HL-60/S4 treated with retinoic acid at 250 ng/mL for 4 days and 3 days (cell line): ENCODE measurements around the gene KCNK2.
"Not testable (repeated sequence)": the region's sequence is repeated elsewhere in the genome, so short reads cannot be mapped to it uniquely, and the experiment has no call there.

Experiments used
- in situ Hi-C: fragments of 300-500 bp; cut with MboI; formaldehyde crosslinking; loops from 2 replicates; pipeline ENCODE4 v1.7.0; 2022; ENCODE audit warnings: low sequenced_read_pairs

The KCNK2 gene

DNA sequence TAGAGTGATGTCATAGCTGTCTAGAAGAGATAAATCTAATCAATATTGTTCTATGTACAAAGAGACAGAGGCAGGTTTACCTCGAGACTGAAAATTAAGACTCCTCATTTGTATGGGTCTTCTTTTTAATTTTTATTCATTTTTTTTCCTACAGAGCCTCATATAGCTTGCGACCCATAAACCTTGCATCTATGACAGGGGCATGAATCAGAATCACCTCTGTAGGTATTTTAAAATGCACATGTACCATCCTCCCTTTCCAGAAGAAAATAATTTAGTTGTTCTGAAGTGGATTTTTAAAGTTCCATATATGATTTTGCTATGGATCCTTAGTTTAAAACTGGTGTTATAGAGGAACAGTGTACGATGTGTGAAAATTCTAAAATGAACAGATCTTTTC, 64.5 kb downstream of the KCNK2 start:
- in situ Hi-C loops, result no loop called here

DNA sequence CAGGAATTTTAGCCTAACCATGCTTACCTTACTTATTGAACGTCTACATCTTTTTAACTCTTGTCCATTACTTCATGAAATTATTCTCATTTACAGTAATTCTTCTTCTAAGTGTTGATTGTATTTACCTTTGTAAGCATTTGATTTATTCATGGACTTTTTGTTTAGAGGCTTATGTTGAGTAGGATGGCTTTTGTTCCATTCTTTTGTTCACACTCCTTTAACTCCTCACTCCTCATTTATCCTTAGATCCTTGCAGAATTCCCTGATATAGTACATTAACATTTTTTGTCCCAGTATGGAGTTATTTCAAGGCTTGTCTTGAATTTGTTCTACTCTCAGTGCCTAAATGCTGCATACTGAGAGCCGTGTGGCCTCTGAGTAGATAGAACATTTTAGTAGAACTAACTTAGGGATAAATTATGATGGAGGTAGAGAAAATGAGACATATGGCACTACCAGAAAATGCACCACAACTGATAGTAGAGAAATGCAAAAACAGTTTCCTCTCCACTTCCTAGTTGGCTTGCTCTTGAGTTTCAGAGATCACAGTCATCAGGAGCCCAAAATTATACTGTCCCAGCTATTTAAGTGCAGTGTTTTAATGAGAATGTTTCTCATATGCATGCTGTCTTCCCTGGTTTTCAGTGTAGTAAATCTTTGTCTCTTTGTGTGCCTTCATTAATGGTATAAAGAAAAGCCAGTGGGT, 69.5 kb downstream of the KCNK2 start:
- in situ Hi-C loops, result no loop called here

DNA sequence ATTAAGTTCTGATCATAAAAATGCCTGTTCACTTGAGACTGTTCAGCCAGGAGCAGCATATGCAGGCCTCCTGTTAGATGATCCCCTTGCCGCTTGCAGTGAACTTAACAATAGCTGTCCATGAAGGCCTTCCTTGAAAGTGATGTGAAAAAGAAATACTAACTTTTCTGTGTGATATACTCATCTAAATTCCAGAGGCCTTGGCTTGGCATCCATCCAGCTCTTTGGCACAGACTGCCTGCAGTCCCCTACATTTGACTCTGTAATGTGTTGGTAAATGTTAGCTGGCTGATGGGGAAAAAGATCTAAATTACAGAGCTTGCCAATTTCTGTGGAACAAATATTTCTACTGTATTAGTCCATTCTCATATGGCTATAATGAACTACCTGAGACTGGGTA, 73.7 kb downstream of the KCNK2 start:
- in situ Hi-C loops, result no loop called here

DNA sequence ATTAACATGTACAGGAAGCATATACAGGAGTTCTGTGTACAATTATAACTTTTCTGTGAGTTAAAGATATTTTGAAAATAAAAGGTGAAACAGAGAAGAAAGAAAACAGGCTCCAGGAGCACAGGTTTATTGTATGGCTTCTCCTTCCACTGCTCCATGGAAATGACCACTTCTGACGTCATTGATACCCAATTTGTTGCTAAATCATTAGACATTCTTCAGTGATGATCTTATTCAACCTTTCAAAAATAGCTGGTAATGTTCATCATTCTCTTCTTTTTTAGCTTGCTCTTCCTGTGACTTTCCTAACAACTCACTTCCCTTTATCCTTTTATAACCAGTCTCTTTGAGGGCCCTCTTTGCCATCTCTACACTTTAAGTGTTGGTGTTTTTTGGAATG, 77.8 kb downstream of the KCNK2 start:
- in situ Hi-C loops, result no loop called here

DNA sequence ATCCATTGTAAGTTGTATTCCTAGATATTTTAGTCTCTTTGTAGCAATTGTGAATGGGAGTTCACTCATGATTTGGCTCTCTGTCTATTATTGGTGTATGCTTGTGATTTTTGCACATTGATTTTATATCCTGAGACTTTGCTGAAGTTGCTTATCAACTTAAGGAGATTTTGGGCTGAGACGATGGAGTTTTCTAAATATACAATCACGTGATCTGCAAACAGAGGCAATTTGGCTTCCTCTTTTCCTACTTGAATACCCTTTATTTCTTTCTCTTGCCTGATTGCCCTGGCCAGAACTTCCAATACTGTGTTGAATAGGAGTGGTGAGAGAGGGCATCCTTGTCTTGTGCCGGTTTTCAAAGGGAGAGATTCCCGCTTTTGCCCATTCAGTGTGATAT, 80.6 kb downstream of the KCNK2 start:
- in situ Hi-C loops, result not testable (repeated sequence)

DNA sequence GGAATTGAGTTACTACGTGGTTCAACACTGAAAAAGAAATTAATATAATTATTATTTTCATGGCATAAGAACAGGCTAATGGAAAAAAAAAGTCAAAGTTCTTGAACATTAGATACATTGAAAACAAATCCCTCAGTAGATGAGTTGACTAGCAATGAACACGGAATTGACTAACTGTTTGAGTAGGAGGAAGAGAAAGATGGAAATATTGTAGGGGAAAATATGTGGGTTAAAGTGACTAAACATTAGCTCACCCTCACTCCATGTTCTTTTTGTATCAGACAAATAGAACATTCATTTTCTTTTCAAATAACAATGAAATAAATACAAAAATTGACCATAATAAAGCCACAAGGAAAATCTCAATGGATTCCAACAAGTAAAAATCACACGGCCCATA, 84.3 kb downstream of the KCNK2 start:
- in situ Hi-C loops, result no loop called here

DNA sequence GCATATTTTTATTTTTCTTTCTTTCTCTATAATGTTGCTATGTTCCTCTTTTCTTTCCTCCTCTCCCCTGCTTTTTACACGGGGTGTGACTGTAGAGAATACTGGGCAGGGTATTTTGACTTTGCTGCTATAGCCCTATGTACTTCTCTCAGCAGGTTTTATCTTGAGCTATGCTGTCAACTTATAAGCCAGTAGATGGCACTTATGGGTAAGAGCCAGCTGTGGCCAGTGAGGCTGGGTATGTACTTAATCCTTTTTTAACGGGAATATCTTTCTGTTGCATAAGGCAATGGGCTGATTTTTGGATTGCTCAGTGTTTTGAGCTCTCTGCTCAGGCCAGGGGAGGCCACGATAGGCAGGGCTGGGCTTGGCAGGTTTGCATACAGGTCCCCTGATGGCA, 99.0 kb downstream of the KCNK2 start:
- in situ Hi-C loops, result no loop called here

DNA sequence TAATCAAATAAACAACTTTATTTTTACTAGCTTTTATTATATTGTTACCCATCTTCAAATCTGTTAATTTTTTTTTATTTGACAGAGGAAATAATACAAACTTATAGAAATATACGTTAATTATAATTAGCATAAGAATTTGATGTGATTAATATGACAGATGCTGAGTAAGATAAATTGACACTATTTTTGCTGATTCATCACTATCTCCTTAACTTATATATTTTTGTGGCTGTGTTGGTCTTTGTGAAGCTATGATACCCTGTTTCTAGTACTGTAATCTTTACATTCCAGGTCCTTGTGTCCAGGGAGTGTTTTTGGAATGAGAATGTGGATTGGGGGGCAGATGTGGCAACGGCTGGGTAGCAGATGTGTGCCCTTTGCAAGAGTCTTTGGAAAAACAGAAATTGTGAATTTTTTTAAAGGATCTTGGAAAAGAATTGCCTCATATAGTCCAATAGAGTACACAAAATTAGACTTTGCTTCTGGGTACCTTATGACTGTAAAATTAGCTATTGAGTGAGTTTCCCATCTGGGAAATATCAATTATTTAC, 102.6 kb downstream of the KCNK2 start:
- in situ Hi-C loops, result no loop called here

DNA sequence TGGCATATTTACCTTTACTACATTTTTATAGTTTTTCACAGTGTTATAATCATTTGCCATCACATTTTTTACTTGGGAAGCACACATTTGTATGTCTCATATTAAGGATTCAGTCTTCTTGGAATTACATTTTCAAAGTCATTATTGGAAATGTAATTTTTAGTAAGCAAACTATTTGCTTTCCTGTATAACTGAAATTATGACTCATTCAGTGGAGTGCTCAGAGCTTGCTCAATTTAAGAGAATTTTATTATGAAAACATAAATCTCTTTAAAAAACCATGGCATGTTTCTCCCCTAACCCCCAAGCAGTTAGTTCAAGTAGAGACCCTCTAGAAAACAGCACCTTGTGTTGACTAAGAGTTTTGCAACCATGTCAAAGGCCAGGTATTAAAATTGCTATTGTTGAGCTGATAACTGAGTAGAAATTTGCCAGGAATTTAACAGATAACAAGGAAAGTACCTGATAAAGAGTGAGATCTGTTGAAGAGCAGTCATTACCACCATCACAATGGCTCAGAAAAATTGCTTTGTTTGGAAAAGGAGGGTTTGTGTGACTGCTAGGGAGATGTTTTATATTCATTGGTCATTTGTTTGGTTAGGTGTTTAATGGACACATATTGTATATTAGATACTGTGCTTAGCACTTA, 105.9 kb downstream of the KCNK2 start:
- in situ Hi-C loops, result no loop called here

DNA sequence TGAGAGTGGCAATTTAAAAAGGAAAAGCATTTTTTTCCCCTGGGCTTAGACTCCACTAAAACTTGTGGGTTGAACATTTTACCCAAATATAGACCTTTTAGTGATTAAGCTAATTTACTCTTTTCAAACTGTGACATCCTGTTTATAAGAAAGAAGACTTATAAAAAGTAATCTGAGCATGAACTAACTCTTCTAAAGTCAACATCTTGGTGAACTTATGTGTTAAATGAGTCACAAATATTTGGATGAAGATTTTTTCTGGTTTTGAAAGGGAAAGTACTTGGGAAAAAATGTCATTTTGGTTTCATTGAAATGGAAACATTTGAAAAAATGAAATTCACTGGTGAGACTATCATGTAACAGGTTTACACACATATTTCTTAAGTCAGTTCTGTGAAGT, 109.8 kb downstream of the KCNK2 start:
- in situ Hi-C loops, result no loop called here

DNA sequence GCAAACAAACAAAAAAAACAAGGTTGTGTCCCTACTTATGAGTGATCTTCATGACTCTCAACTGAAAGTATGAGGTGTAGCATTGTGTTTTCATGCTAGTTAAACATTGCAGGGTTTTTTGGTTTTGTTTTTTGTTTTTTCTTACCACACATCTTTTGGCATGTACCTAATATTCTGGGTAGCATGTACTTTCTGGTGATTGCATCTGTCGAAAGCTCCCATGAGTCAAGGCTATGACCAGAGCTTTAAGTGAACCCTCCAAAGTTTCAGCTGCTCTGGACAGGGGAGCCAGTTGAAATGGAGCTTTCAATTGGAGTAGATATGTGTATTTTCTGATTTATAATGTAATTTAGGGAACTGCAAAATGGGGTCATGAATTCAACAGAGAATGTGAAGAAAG, 115.5 kb downstream of the KCNK2 start:
- in situ Hi-C loops, result no loop called here

DNA sequence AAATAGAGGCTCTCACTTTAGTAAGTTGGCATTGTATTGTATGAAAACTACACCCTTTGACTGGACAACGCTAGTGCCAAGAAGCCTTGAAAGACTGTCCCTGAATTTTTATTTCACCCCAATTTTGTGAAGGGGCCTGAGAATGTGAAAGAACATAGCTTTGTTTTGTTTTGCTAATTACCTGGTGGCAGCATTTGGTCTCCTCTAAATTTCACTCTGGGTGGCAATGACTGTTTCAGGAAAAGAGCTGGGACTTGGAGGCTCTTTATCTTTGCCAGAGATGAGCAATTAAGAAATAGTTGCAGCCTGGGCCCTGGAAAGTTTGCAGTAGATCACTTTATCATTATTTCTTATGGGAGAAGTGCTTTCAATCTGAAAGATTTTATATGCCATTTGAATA, 117.6 kb downstream of the KCNK2 start:
- in situ Hi-C loops, result no loop called here

DNA sequence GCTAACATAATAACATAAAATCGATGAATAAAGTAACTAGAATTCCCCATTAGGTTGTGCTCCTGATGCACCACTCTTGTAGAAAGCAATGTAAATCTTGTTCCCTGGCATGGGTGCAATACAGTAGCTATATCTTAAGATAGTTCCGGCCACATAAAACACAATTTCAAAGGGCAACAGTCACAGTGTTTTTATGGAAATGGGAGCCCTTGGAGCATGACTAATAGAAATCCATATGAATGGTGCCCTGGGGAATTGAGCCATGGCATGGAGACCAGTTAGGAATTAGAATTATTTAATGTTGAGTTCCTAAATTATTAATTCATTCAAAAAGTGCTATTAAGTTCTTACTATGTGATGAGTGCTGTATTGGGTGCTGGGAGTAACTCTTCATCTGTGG, 118.7 kb downstream of the KCNK2 start:
- in situ Hi-C loops, result no loop called here

DNA sequence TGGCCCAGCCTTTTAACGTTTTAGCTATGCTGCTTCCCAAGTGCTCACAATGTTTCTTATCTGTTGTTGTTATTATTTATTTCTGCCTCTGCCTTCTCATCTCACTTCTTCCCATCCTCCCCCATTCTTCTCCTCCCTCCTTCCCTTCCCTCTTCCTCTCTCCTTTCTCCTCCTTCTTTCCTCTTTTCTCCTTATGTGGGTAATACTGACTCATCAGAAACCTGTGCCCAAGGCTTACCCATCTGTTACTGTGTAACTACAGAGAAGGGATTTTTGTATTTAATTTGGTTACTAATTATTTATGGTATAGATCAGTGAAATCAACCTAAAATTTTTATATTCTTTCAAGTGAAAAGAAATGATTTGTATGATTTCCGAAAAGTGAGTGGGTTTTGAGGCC, 120.3 kb downstream of the KCNK2 start:
- in situ Hi-C loops, result no loop called here

DNA sequence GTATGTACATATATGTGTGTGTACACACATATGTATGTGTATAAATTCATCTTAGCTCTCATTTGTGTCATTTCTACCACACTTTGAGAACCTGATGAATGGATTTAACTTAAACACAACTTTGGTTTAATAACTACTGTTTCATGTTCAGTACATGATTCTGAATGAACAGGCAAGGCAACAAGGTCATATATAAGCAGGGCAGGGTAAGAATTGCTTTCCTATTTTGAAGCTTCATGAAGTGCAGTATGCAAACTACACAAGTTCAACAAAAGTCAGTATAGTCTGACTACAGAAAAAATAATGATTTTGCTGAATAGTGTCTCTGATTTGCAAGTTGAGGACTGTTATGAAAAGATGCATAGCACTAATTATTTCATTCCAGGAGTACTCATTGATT, 127.6 kb downstream of the KCNK2 start:
- in situ Hi-C loops, result no loop called here

DNA sequence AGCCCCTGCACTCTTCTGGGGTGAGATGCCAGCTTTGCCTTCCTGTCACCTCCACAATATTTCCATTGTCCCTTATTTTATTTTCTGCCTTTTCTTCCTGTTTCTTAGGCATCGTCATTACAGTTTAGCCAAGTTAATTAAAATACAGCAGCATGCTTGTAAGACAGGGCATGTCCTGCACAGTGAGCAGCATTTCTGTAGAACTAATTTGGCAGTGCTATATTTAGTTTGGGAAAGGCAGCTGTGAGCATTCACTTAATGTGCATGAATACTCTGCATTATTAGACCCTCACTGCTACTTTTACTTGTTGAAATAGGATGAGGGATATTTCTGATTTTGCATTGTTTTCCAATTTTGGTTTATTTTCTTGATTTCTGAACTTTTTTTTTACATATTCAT, 133.3 kb downstream of the KCNK2 start:
- in situ Hi-C loops, result no loop called here

DNA sequence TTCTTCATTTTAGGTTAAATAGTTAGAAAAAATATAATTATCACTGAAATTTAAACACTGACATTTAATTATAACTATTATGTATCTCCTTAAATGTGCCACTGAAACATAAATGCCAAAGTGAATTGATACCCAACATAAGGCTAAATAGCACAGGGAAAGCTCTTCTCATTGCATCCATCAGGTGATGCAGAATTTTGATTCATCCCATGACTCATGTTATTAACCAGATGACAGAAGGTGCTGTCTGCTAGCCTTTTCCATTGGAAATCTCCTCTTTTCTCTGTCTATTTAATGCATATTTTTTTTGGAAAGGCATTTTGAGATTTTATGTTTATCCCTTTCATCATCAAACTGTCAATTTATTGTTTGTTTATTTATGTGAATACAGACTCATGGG, 136.8 kb downstream of the KCNK2 start:
- in situ Hi-C loops, result no loop called here

DNA sequence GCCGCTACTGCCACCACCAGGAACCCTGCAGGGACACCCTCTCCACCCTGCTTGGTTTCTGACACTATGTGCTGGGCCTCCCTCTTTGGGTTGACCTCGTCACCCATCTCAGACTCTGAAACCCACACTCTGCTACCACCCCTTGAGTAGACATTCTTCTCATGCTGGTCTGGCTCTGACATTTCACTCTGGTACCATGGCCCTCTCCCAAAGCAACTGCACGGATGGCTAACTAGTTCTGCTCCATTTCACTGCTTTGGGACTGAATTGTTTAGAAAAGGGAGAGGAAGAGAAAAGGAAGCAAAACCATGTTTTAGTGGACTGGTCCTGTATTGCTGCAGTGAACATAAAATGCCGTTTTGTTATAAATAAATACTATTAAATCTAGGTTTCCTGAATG, 137.8 kb downstream of the KCNK2 start:
- in situ Hi-C loops, result no loop called here

DNA sequence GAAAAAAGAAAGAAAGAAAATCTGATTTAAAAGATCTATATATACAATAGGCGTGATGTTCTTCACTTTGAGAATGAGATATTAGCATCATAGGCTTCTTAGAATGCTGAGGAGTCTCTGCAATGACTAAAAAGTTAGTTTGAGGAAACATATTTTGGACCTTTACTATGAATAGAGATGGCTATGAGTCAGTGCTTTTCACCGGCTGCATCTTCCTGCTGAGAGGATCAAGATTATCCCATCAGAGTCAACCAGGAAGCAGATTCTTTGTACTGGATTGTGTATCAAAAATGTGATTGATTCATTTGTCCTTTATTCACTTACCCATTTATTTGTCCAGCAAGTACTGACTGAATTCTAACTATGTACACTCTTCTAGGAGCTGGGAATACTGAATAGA, 144.2 kb downstream of the KCNK2 start:
- in situ Hi-C loops, result no loop called here

DNA sequence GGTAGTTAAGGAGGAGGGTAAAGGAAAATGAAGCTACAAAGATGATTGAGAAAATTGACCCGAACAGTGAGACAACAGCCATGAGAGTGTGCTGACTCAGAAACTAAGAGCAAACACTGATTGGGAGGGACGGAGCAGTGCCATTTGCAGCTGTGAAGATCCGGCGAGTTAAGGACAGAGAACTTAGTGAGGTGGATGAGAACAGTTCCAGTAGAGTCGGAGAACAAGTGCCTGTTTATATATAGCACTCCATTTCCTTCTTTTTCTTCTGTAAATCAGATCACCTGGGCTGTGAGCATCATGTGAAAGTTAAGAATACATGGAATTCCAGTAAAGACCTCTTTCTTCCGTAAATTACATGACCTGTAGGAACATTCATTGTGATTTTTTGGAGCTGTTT, 145.7 kb downstream of the KCNK2 start:
- in situ Hi-C loops, result no loop called here

DNA sequence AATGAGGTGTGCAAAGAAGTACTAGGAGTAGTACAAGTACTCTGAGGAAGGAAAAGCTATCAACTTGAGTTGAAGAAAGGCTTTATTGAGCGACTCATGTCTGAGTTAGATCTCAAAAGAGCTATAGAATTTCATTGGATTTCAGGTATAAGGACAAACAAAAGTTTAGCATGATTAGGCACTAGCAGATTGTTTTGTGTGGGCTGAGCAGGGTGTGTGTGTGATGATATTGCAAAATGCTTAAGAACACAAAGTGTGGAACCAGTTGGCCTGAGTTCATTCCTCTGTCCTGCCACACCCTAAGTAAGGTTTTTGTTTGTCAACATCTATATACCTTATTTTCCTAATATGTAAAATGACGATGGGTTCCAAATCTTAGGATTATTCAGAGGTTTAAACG, 158.9 kb downstream of the KCNK2 start:
- in situ Hi-C loops, result no loop called here

DNA sequence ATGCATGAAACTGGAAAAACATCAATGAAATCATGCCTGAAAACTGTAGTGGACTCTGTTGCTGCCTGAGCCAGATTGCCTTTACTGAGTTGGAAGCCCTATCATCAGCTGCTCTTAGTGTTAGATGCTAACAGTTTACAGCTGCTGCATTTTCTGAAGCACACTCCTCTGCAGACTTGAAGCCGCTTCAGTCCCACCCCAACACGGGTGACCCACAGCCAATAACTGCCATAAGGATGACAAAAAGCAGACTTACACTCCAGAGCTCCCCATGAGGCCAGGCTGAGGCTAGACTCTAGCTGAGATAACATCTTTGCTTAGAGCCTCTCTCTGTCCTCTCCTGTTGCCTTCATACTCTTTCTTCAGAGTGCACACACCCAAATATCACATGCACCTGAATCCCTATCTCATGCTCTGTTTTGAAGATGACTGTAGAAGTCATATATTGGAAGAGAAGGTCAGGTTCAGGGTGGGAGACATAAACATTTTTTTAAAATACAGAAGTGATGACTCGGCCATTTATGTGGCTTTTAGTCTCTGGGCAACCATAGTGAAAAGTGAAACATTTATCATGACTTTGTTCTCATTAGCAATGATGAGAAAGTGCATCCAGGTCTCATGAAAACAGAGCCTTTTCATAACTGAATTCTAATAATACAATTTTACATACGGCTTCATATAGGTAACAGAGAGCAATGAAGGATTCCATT, 161.0 kb downstream of the KCNK2 start:
- in situ Hi-C loops, result no loop called here
